ENCODE data around the gene TADA2A.

The TADA2A gene

DNA sequence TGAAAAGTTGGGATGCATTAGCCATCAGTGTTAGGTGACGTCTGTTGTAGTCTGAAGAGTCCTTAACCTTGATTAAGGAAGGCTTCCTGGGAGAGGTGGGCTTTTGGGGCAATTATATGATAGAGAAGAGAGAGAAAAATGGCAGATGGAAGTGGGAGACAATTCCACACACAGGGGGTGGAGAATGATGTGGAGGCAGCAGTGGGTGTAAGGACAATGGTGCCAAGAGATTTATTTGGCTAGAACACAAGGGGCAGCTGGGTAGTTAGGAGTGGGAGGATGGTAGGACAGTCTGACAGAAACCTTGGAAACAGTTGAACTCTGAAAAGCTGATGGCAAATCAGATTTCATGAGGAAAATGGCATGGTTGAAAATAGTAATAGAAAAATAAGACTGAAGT lies 72.3 kb downstream of the TADA2A start:
- DNase-seq (ENCODE audit: insufficient read length, low spot score) (no peak), FAIRE-seq (no peak)
- no peak for TF ChIP-seq PAX5 (IDR thresholded peaks at IDR 0.05; ENCODE audit: insufficient read depth, low read length, severe bottlenecking)
- no peak for TF ChIP-seq POLR2A (IDR thresholded peaks at IDR 0.05; ENCODE audit: low read depth, low read length)

DNA sequence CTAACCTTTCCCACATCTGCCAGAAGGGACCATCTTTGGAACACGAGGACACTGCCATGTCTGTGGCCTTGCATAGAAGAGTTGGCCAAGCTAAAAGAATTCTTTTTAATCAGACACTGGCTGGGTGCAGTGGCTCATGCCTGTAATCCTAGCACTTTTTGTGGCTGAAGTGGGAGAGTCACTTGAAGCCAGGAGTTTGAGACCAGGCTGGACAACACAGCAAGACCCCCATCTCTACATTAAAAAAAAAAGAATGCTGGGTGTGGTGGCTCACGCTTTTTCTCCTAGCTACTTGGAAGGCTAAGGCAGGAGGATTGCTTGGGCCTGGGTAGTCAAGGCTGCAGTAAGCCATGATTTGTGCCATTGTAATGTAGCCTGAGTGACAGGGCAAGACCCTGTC lies 73.7 kb downstream of the TADA2A start:
- TF ChIP-seq POLR2A (IDR thresholded peaks at IDR 0.05; ENCODE audit: low read depth, low read length) = no peak
- no peak for TF ChIP-seq TAF1 (IDR thresholded peaks at IDR 0.05; ENCODE audit: low read depth, low read length)
- TF ChIP-seq SPI1 (IDR thresholded peaks at IDR 0.05; ENCODE audit: low read depth, low read length) = no peak
- no peak for TF ChIP-seq POLR2AphosphoS5 (IDR thresholded peaks at IDR 0.05; ENCODE audit: low read depth, low read length)
- no peak for TF ChIP-seq POU2F2 (IDR thresholded peaks at IDR 0.05; ENCODE audit: low read depth, low read length)
- no peak for TF ChIP-seq PAX5 (IDR thresholded peaks at IDR 0.05; ENCODE audit: insufficient read depth, low read length, severe bottlenecking)
- FAIRE-seq = no peak
- no peak for DNase-seq (ENCODE audit: insufficient read length, low spot score)

DNA sequence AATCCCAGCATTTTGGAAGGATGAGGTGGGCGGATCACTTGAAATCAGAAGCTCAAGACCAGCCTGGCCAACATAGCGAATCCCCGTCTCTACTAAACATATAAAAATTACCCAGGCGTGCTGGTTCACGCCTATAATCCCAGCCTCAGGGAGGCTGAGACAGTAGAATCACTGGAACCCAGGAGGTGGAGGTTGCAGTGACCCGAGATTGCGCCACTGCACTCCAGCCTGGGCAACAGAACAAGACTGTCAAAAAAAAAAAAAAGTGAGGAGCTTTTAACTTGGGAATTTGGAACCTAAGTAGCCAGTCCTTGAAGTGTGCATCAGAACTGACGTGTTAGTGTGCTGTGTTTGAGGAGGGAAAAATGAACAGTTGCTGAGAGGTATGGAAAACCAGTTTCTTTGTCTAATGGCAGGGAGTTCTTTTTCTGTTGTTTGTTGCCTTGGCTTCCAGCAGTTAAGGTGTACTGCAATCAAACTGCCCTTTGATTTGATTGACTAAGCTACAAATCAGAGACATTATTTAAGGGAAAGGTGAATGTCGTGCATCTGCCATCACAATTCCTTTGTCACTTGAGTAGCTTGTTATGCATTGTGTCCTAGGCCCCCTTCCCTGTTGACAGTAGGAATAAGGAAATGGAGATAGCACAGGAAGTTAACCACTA lies 74.4 kb downstream of the TADA2A start:
- no peak for FAIRE-seq
- DNase-seq (ENCODE audit: insufficient read length, low spot score) = no peak
- TF ChIP-seq SPI1 (IDR thresholded peaks at IDR 0.05; ENCODE audit: low read depth, low read length) (no peak), TAF1 (IDR thresholded peaks at IDR 0.05; ENCODE audit: low read depth, low read length) (no peak), PAX5 (IDR thresholded peaks at IDR 0.05; ENCODE audit: insufficient read depth, low read length, severe bottlenecking) (no peak), POU2F2 (IDR thresholded peaks at IDR 0.05; ENCODE audit: low read depth, low read length) (no peak), POLR2A (IDR thresholded peaks at IDR 0.05; ENCODE audit: low read depth, low read length) (no peak), POLR2AphosphoS5 (IDR thresholded peaks at IDR 0.05; ENCODE audit: low read depth, low read length) (no peak)

DNA sequence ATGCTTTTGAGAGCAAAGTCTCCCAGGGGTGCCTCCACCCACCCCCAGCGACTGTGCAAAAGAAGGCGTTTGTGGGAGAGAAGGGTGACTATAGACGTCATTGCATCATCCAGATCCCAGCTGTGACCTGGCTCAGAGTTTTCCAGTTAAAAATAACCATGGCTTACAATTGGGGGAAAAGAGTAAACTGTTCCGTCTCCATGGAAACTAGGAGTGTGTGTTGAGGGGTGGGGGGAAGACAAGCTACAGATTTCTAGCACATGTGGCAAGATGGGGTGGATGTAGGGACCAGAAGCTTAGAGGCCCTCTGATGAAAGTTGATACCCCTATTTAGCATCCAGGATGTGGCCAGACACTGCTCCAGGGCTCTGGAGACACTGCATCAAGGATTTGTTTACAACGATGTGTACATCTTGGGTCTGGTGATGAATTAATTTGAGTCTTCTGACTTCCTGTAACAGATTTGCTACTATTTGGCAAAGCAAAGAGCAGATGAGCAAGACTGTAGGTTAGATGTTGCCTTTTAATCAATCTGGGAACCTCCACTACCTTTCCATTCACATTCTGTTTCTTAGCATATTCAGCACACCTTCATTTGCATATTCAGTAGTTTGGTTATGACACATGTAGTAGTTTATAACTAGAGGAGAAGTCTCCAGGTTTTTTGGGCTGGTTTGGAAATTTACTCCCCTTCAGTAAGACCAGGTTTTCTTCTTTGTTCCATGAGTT lies 76.8 kb downstream of the TADA2A start:
- FAIRE-seq = no peak
- DNase-seq (ENCODE audit: insufficient read length, low spot score) = no peak
- TF ChIP-seq POLR2AphosphoS5 (IDR thresholded peaks at IDR 0.05; ENCODE audit: low read depth, low read length) (no peak), POU2F2 (IDR thresholded peaks at IDR 0.05; ENCODE audit: low read depth, low read length) (peak; percentile 79)

- DNase-seq (ENCODE audit: insufficient read length, low spot score) = no peak
- no peak for FAIRE-seq
- TF ChIP-seq TAF1 (IDR thresholded peaks at IDR 0.05; ENCODE audit: low read depth, low read length) = no peak
These were observed 79.4 kb downstream of the TADA2A start for GRCh38 chr17:37485938-37486570.

DNA sequence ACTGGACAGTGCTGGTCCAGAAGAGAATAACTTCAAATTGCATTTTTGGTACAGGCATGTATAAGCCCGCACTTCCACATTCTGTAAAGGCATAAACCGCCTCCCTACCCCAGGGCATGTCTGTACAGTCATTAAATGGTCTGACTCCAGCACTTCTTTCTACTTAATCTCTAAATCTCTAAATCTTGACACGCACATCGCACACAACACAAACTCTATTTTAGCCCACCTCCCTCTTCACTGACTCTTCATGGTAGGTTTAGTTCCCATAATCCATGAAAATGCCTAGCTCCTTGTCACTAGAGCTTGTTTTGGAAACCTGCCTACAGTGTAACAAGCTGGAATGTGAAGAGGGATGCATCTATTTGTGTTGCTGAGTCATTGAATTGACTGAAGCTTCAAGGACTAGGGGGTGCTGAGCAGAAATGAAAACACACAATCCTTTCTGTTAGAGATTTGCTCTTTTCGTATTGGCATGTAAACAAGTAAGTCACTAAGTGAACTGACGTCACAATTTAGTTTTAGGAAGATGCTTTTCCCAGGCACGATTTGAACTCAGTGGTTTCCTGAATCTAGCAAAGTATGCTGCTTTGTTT lies 81.4 kb downstream of the TADA2A start:
- DNase-seq (ENCODE audit: insufficient read length, low spot score) (no peak), FAIRE-seq (no peak)
- TF ChIP-seq SPI1 (IDR thresholded peaks at IDR 0.05; ENCODE audit: low read depth, low read length) (no peak), POLR2A (IDR thresholded peaks at IDR 0.05; ENCODE audit: low read depth, low read length) (no peak), TAF1 (IDR thresholded peaks at IDR 0.05; ENCODE audit: low read depth, low read length) (no peak), POU2F2 (IDR thresholded peaks at IDR 0.05; ENCODE audit: low read depth, low read length) (no peak), PAX5 (IDR thresholded peaks at IDR 0.05; ENCODE audit: insufficient read depth, low read length, severe bottlenecking) (no peak), POLR2AphosphoS5 (IDR thresholded peaks at IDR 0.05; ENCODE audit: low read depth, low read length) (no peak)

GRCh38 chr17:37488607-37489196 lies 82.0 kb downstream of the TADA2A start:
- DNase-seq (ENCODE audit: insufficient read length, low spot score) (peak; percentile 24), FAIRE-seq (no peak)
- TF ChIP-seq POU2F2 (IDR thresholded peaks at IDR 0.05; ENCODE audit: low read depth, low read length) (peak; percentile 56), POLR2A (IDR thresholded peaks at IDR 0.05; ENCODE audit: low read depth, low read length) (peak; percentile 21; the same call in 1 of the 2 replicates), POLR2AphosphoS5 (IDR thresholded peaks at IDR 0.05; ENCODE audit: low read depth, low read length) (no peak), SPI1 (IDR thresholded peaks at IDR 0.05; ENCODE audit: low read depth, low read length) (peak; percentile 57), TAF1 (IDR thresholded peaks at IDR 0.05; ENCODE audit: low read depth, low read length) (0 out of 2 replicates have a peak, but pooled peaks have one; percentile 49), PAX5 (IDR thresholded peaks at IDR 0.05; ENCODE audit: insufficient read depth, low read length, severe bottlenecking) (no peak)

DNA sequence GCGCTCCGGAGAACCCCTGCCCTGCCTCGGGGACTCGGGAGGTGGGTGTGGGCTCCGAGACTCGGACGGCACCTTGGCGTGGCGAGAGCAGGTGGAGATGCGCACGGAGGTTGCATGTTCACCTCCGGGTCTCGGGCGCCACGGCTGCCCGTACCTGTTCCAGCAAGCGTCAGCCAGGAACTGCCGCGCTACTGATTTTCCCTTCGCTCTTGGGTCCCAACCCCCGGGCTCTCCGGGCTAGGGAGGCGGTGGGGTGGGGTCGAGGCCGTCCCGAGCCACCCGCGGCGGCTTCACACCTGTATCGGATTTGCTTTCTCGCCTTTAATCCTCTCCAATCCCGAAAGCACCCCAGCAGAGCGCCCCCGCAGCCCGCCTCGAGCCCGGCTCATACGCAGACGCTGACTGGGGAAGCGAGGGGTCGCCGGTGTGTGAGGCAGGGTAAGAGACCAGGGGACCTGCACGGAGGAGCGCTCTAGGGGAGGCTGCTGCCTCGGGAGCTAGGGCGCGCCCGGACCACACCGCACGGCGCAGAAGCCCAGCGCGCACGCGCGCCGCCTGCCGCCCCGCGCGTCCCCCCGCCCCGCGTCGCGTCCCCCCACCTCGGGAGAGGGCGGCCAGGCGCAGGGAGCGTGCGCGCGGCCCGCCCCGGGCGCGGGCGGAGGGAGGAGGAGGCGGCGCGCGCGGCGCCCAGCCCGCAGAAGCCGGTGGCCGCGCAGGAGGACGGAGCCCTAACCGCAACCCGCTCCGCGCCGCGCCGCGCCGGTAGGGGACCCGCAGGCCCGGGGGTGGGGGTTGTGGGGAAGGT lies 82.7 kb downstream of the TADA2A start, which contains the start of gene DUSP14:
Gene DUSP14 (plus strand): TSS at position 695 of the 805 bp plus-strand sequence. CDS start 22,382 bp downstream, outside the sequence.
- peak; percentile 89 for DNase-seq (ENCODE audit: insufficient read length, low spot score)
- FAIRE-seq = no peak
- no peak for TF ChIP-seq PAX5 (IDR thresholded peaks at IDR 0.05; ENCODE audit: insufficient read depth, low read length, severe bottlenecking)
- TF ChIP-seq POLR2AphosphoS5 (IDR thresholded peaks at IDR 0.05; ENCODE audit: low read depth, low read length) = peak; percentile 71
- TF ChIP-seq POLR2A (IDR thresholded peaks at IDR 0.05; ENCODE audit: low read depth, low read length) = peak; percentile 71
- peak; percentile 29; the same call in 1 of the 2 replicates for TF ChIP-seq TAF1 (IDR thresholded peaks at IDR 0.05; ENCODE audit: low read depth, low read length)
- TF ChIP-seq POU2F2 (IDR thresholded peaks at IDR 0.05; ENCODE audit: low read depth, low read length) = no peak
- no peak for TF ChIP-seq SPI1 (IDR thresholded peaks at IDR 0.05; ENCODE audit: low read depth, low read length)

Measured in GM12891 (cell line).